ENCODE results near the gene TEC. TPM values are rescaled to one million over a fixed set of nuclear protein-coding genes. Genes with fewer than 3 reads are reported as not detected.

TEC gene
- polyA plus RNA-seq, 1 of the 3 experiments (the other 2 are of a cell fraction): 0.85 TPM

- Histone ChIP-seq H3K27me3 (ENCODE audit: insufficient read depth) (no peaks in the 10 kb centered on the region), H2AFZ (ENCODE audit: low read depth) (no peak overlapping the region), H3K9me3 (no peaks in the 10 kb centered on the region), H3K27ac (ENCODE audit: low read depth in 2 of 2, low read length in 1 of 2) (no peak overlapping the region), H3K4me1 (ENCODE audit: control insufficient read depth in 1 of 2, insufficient read depth in 2 of 2, low read depth in 1 of 2, low read length in 1 of 2) (peaks cover 0 to 2% of the 10 kb centered on the region in 2 experiments; a peak in 1 of 4 replicates), H3K9me2 (no peaks in the 10 kb centered on the region), H3K9ac (no peak overlapping the region), H3K4me2 (no peak overlapping the region), H4K20me1 (ENCODE audit: insufficient read depth) (no peaks in the 10 kb centered on the region), H3K36me3 (replicated peaks in 1 of 2; ENCODE audit: control insufficient read depth in 1 of 2, insufficient read depth in 2 of 2, low read length in 1 of 2) (no peaks in the 10 kb centered on the region), H3K4me3 (ENCODE audit: low read depth in 2 of 2, low read length in 1 of 2) (no peak overlapping the region), H3K79me2 (ENCODE audit: insufficient read depth) (no peaks in the 10 kb centered on the region), H3F3A (replicated peaks; ENCODE audit: insufficient read depth) (peaks cover 6% of the 10 kb centered on the region)
- no peak for DNase-seq
- TF ChIP-seq CHD2 (IDR thresholded peaks at IDR 0.05; ENCODE audit: low read length, partially characterized antibody) (no peak), TEAD4 (IDR thresholded peaks at IDR 0.05; ENCODE audit: borderline replicate concordance, insufficient read depth) (no peak), TAF1 (IDR thresholded peaks at IDR 0.05; ENCODE audit: borderline replicate concordance, low read depth, low read length) (no peak), USF2 (IDR thresholded peaks at IDR 0.05; ENCODE audit: borderline replicate concordance, low read depth, low read length) (no peak), RFX5 (IDR thresholded peaks at IDR 0.05; ENCODE audit: low read length) (no peak), EZH2phosphoT487 (IDR thresholded peaks at IDR 0.05; ENCODE audit: borderline replicate concordance, low read depth) (no peak)
- ChIA-PET POLR2A (no interaction called here), CTCF (interaction anchor here (0.8 to 0.9 kb wide), 2 partner anchors 8 to 278 kb away, joined by 3 read pairs; no protein-coding TSS in a partner anchor)
- 98% methylated on average over 2 of the region's 3 CpGs for WGBS (ENCODE audit: low lambda C conversion rate)
These were observed 2.1 kb downstream of the TEC start for GRCh38 chr4:48267574-48267973.

- TF ChIP-seq RXRA (IDR thresholded peaks at IDR 0.05; ENCODE audit: borderline replicate concordance, low read depth) (no peak), SIN3A (IDR thresholded peaks at IDR 0.05; ENCODE audit: borderline replicate concordance, low read depth, low read length) (no peak)
- TF ChIP-seq, protein P1, sequence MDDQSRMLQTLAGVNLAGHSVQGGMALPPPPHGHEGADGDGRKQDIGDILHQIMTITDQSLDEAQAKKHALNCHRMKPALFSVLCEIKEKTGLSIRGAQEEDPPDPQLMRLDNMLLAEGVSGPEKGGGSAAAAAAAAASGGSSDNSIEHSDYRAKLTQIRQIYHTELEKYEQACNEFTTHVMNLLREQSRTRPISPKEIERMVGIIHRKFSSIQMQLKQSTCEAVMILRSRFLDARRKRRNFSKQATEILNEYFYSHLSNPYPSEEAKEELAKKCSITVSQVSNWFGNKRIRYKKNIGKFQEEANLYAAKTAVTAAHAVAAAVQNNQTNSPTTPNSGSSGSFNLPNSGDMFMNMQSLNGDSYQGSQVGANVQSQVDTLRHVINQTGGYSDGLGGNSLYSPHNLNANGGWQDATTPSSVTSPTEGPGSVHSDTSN (IDR thresholded peaks at IDR 0.05): no peak
- no peaks in the 10 kb centered on the region for H3K79me2 ChIP-seq (ENCODE audit: insufficient read depth)
- ChIA-PET CTCF (no interaction called here), POLR2A (no interaction called here)
- H3K4me1 ChIP-seq (ENCODE audit: control insufficient read depth in 1 of 2, insufficient read depth in 2 of 2, low read depth in 1 of 2, low read length in 1 of 2): peaks cover 0 to 2% of the 10 kb centered on the region in 2 experiments; a peak in 2 of 4 replicates
- no peaks in the 10 kb centered on the region for H3K9me3 ChIP-seq
- no peaks in the 10 kb centered on the region for H3K36me3 ChIP-seq (replicated peaks in 1 of 2; ENCODE audit: control insufficient read depth in 1 of 2, insufficient read depth in 2 of 2, low read length in 1 of 2)
- H3F3A ChIP-seq (replicated peaks; ENCODE audit: insufficient read depth): peaks cover 6% of the 10 kb centered on the region
- no peak overlapping the region for H3K9ac ChIP-seq
- no peaks in the 10 kb centered on the region for H3K27me3 ChIP-seq (ENCODE audit: insufficient read depth)
- no peak overlapping the region for H3K4me2 ChIP-seq
- no peak overlapping the region for H2AFZ ChIP-seq (ENCODE audit: low read depth)
- H3K27ac ChIP-seq (ENCODE audit: low read depth in 2 of 2, low read length in 1 of 2): no peak overlapping the region
- H3K9me2 ChIP-seq: no peaks in the 10 kb centered on the region
- WGBS (ENCODE audit: low lambda C conversion rate): 76% methylated on average over 4 of the region's 4 CpGs
- no peaks in the 10 kb centered on the region for H4K20me1 ChIP-seq (ENCODE audit: insufficient read depth)
- no peak overlapping the region for H3K4me3 ChIP-seq (ENCODE audit: low read depth in 2 of 2, low read length in 1 of 2)
- DNase-seq: no peak
These were observed 2.9 kb downstream of the TEC start for GRCh38 chr4:48266781-48267180.

DNA sequence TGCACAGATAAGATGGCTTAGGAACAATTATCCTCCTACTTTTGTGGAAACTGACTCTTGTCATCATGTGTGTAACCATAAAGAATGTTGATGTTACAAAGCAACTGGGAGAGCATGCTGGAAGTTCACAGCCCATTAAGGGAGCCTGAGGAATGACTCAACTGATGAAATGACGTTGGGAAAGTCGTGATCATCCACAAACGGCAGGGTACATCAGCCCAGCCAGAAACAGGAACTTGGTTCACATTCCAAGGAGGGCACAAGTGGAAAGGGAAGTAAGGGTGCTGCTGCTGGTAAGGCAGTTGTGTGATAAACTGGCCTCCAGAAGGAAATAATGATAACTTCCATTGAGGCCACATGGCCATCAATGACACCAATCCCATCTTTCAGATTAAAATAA lies 6.7 kb downstream of the TEC start:
- ChIA-PET POLR2A (no interaction called here), CTCF (no interaction called here)
- WGBS (ENCODE audit: low lambda C conversion rate): 71% methylated on average over 3 of the region's 3 CpGs
- H3K27ac ChIP-seq (ENCODE audit: low read depth in 2 of 2, low read length in 1 of 2): no peak overlapping the region
- no peaks in the 10 kb centered on the region for H3K9me3 ChIP-seq
- no peaks in the 10 kb centered on the region for H3K36me3 ChIP-seq (replicated peaks in 1 of 2; ENCODE audit: control insufficient read depth in 1 of 2, insufficient read depth in 2 of 2, low read length in 1 of 2)
- no peak overlapping the region for H3K9ac ChIP-seq
- no peaks in the 10 kb centered on the region for H3K9me2 ChIP-seq
- no peaks in the 10 kb centered on the region for H3K27me3 ChIP-seq (ENCODE audit: insufficient read depth)
- no peak for DNase-seq
- H3K4me2 ChIP-seq: no peak overlapping the region
- H3K4me1 ChIP-seq (ENCODE audit: control insufficient read depth in 1 of 2, insufficient read depth in 2 of 2, low read depth in 1 of 2, low read length in 1 of 2): no peaks in the 10 kb centered on the region; a peak in 1 of 4 replicates
- H2AFZ ChIP-seq (ENCODE audit: low read depth): no peak overlapping the region
- no peak overlapping the region for H3K4me3 ChIP-seq (ENCODE audit: low read depth in 2 of 2, low read length in 1 of 2)
- no peaks in the 10 kb centered on the region for H3K79me2 ChIP-seq (ENCODE audit: insufficient read depth)
- no peaks in the 10 kb centered on the region for H3F3A ChIP-seq (replicated peaks; ENCODE audit: insufficient read depth)
- H4K20me1 ChIP-seq (ENCODE audit: insufficient read depth): no peaks in the 10 kb centered on the region
- TF ChIP-seq, protein P2, sequence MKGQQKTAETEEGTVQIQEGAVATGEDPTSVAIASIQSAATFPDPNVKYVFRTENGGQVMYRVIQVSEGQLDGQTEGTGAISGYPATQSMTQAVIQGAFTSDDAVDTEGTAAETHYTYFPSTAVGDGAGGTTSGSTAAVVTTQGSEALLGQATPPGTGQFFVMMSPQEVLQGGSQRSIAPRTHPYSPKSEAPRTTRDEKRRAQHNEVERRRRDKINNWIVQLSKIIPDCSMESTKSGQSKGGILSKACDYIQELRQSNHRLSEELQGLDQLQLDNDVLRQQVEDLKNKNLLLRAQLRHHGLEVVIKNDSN (IDR thresholded peaks at IDR 0.05; ENCODE audit: borderline replicate concordance, low read depth): no peak
- TF ChIP-seq FOSL2 (IDR thresholded peaks at IDR 0.05; ENCODE audit: borderline replicate concordance, low read depth) (no peak), EP300 (IDR thresholded peaks at IDR 0.05; ENCODE audit: borderline replicate concordance in 1 of 2, low read depth in 1 of 2, low read length in 1 of 2) (no peak), NFIC (IDR thresholded peaks at IDR 0.05; ENCODE audit: borderline replicate concordance) (no peak), SIN3A (IDR thresholded peaks at IDR 0.05; ENCODE audit: borderline replicate concordance, low read depth, low read length) (no peak), FOXJ3 (CRISPR knock-in tag; IDR thresholded peaks at IDR 0.05) (no peak), RFX5 (IDR thresholded peaks at IDR 0.05; ENCODE audit: low read length) (no peak), ZBTB33 (IDR thresholded peaks at IDR 0.05; ENCODE audit: borderline replicate concordance, low read depth) (no peak), TCF12 (IDR thresholded peaks at IDR 0.05) (no peak)
- TF ChIP-seq, protein P1 (IDR thresholded peaks at IDR 0.05): no peak

Data from SK-N-SH (cell line).